Measurements from ENCODE around the gene SHANK1. TPM values are rescaled to one million over a fixed set of nuclear protein-coding genes. Genes with fewer than 3 reads are reported as not detected.
"Not testable (repeated sequence)": the region's sequence is repeated elsewhere in the genome, so short reads cannot be mapped to it uniquely, and the experiment has no call there.

SHANK1 gene
- total RNA-seq, 1 donor from 2014 or later: 1.1 TPM

DNA sequence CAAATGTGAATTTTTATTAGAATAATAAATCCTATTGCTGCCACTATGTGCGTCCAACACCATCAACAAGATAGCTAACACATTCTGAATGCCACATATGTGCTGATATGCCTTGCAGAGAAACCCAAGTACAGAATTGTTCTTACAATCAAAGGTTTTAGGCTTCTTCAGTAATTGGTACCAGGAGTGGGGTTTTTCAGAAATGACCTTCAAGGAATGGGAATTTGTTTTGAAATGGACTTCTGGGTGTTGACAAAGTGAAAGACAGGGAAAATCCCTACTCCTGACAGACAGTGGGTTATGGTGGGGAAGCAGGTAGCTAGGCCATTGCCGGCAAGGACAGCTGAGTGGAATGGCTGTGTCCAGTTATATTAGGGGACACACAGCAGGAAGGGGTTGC lies 85.6 kb downstream of the SHANK1 start:
- DNase-seq (ENCODE audit: low spot score): no peak

- no peak for DNase-seq (ENCODE audit: low spot score)
Measured at GRCh38 chr19:50633359-50633758, 86.2 kb downstream of the SHANK1 start.

- DNase-seq (ENCODE audit: low spot score): no peak
Measured at GRCh38 chr19:50632151-50632835, 87.3 kb downstream of the SHANK1 start.

GRCh38 chr19:50629801-50630200 lies 89.8 kb downstream of the SHANK1 start:
- no peak for DNase-seq (ENCODE audit: low spot score)

DNA sequence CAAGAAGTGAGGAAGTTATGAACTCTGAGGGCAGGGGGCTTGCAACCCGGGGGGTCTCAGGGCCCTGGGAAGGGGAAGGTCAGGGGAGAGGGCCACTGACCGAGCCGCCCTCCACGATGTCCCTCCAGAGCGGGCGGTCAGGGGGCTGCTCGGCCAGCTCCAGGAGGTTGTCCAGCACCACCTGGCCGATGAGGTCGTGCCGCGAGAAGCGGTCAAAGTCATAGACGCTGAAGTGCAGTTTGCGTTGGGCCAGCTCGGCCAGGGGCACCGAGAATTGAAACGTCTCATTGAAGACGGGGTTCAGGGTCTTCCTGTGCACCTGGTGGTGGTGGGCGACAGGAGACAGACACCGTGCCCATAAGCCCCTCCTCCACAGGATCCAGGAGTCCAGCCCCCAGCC lies 90.4 kb downstream of the SHANK1 start:
- no peak for DNase-seq (ENCODE audit: low spot score)

- no peak for DNase-seq (ENCODE audit: low spot score)
Measured at GRCh38 chr19:50628551-50628950, 91.1 kb downstream of the SHANK1 start.

DNA sequence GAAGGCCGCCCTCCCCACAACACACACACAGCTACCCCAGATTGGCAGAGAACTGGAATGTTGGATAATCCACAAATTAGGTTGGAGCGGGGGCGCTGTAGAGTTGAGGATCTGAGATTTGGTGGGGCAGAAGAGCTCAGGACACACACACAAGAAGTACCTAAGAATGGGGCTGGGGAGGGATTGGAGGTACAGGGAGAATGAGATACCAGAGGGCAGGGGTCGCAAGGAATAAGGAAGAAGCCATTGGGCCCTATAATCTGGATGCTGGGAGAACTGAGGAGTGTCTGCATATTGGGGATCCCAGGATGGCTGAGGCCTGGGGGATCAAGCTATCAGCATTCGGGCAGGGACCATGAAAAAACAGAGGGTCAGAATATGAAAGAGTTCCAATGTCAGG lies 91.5 kb downstream of the SHANK1 start:
- DNase-seq (ENCODE audit: low spot score): no peak

DNA sequence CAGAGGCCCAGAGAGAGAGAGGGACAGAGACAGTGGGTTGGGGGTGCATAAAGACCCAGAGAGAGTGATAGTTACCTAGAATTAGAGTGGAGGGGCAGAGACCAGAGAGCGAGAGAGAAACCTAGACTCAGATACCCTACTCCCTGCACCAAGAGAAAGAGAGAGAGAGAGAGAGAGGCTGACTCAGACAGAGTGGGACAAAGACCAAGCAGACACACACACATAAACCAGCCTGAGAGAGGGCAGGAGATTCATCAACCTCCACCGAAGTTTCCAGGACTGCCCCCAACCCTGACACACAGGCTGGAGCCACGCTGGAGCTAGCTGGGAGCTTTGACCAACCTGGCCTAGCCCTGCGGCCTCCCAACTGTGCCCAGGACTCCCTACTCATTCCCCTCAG lies 92.8 kb downstream of the SHANK1 start:
- no peak for DNase-seq (ENCODE audit: low spot score)

DNA sequence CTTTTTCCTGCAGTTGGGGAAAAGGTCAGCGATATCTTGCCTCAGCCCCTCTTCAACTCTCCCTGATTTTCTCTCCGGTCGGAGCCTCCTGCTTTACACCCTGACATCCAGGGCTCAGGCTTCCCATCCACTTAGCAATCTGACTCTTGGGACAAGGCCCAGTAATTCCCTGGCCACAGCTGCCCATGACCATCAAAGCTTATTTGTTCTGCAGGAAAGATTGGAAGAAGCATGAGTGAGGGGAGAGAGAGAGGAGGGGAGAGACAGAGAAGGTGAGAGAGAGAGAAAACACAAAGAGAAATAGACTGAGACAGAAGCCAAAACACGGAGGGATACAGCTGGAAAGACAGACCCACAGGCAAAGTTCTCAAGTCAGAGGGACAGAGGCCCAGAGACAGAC lies 93.6 kb downstream of the SHANK1 start:
- no peak for DNase-seq (ENCODE audit: low spot score)

GRCh38 chr19:50624949-50625600 lies 94.5 kb downstream of the SHANK1 start:
- DNase-seq (ENCODE audit: low spot score): no peak

DNA sequence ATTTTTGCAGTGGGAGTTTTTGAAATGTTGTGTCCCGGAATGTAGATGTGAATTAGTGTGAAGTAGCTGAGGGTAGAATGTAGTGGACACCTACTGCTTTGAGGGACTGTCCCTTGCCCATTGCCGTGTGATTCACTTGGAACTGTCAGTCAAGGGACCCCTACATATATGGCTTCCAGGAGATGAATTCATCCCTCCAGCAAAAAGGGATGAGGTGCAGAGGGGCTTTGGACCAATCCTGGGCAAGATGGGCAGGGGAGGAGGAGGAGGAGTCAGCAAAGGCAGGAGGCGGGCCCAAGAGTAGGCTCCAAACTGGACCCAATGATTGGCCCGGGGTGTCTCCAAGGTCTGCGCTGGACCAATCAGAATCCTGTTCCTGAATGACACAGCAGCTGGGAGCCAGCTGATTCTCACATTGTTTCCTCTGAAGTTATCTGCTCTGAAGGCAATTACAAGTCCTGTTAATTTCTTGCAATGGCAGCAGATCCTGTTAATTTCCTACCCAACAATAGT lies 99.2 kb downstream of the SHANK1 start:
- not testable (repeated sequence) for DNase-seq (ENCODE audit: low spot score)

DNA sequence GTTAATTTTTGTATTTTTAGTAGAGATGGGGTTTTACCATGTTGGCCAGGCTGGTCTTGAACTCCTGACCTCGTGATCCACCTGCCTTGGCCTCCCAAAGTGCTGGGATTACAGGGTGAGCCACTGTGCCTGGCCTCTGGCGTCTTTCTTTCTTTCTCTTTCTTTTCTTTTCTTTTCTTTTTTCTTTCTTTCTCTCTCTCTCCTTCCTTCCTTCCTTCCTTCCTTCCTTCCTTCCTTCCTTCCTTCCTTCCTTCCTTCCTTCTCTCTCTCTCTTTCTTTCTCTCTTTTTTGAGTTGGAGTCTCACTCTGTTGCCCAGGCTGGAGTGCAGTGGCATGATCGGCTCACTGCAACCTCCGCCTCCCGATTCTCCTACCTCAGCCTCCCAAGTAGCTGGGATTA lies 100.4 kb downstream of the SHANK1 start:
- not testable (repeated sequence) for DNase-seq (ENCODE audit: low spot score)

DNA sequence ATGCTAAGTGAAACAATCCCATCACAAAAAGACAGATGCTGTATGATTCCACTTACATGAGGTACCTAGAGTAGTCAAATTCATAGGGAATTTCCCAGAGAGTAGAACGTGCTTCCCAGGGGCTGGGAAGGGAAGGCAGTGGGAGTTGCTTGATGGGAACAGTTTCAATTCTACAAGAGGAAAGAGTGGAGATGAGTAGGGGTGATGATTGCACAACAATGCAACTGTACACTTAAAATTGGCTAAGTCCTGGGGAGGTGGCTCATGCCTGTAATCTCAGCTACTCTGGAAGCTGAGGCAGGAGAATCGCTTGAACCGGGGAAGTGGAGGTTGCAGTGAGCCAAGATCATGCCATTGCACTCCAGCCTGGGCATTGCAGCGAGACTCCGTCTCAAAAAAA lies 101.2 kb downstream of the SHANK1 start:
- DNase-seq (ENCODE audit: low spot score): not testable (repeated sequence)

DNA sequence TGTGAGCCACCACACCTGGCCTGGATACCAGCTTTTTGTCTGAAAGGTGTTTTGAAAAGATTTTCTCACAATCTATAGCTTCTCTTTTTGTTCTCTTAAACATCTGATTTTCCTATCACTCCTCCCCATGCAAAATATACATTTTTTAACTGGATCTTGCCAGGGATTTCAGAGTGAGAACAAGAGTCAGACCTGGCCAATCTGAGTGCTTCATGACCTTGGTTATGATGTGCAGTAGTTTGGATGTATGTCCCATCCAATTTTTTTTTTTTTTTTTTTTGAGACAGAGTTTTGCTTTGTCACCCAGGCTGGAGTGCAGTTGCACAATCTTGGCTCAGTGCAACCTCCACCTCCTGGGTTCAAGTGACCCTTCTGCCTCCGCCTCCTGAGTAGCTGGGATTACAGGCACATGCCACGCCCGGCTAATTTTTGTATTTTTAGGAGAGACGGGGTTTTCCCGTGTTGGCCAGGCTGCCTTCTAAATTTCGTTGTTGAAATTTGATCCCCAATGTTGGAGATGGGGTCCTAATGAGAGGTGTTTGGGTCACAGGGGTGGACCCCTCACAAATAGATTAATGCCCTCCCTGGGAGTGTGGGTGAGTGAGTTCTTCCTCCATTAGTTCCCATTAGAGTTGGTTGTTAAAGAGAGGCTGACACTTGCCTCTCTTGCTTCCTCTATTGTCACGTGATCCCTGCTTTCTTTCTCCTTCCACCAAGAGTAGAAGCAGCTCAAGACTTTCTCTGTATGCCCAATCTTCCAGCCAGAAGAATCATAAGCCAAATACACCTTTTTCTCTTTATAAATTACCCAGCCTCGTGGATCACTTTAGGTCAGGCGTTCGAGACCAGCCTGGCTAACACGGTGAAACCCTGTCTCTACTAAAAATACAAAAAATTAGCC lies 106.8 kb downstream of the SHANK1 start:
- DNase-seq (ENCODE audit: low spot score): not testable (repeated sequence)

Other genes starting within 250 kb of the SHANK1 start
- gene EMC10, start 243.3 kb downstream of the SHANK1 start, total RNA-seq: 182 TPM
- 5.0 TPM for gene GARIN5A, start 243.0 kb downstream of the SHANK1 start, total RNA-seq
- gene JOSD2, start 208.6 kb downstream of the SHANK1 start, total RNA-seq: 57.3 TPM
- not detected for gene ASPDH, start 205.9 kb downstream of the SHANK1 start, total RNA-seq
- gene LRRC4B, start 151.4 kb downstream of the SHANK1 start, total RNA-seq: 3.5 TPM
- gene SYT3, start 79.9 kb downstream of the SHANK1 start, total RNA-seq: 0.32 TPM
- gene C19orf81, start 70.4 kb downstream of the SHANK1 start, total RNA-seq: not detected
- 15.1 TPM for gene CLEC11A, start 3.6 kb upstream of the SHANK1 start, total RNA-seq
- gene GPR32, start 50.7 kb upstream of the SHANK1 start, total RNA-seq: not detected
- gene ACP4, start 70.6 kb upstream of the SHANK1 start, total RNA-seq: not detected
- gene KLK1, start 104.0 kb upstream of the SHANK1 start, total RNA-seq: 1.5 TPM
- not detected for gene KLK15, start 113.8 kb upstream of the SHANK1 start, total RNA-seq
- not detected for gene KLK3, start 135.1 kb upstream of the SHANK1 start, total RNA-seq
- not detected for gene KLK2, start 153.6 kb upstream of the SHANK1 start, total RNA-seq
- not detected for gene KLK4, start 191.6 kb upstream of the SHANK1 start, total RNA-seq
- gene KLK5, start 233.2 kb upstream of the SHANK1 start, total RNA-seq: not detected
- 1.5 TPM for gene KLK6, start 249.8 kb upstream of the SHANK1 start, total RNA-seq

Data from mucosa of gallbladder (tissue), 1 donor.